Measurements from ENCODE around the gene DGKZ. TPM values are rescaled to one million over a fixed set of nuclear protein-coding genes. Genes with fewer than 3 reads are reported as not detected.
"Not testable (repeated sequence)": the region's sequence is repeated elsewhere in the genome, so short reads cannot be mapped to it uniquely, and the experiment has no call there.

Gene DGKZ
- total RNA-seq, 1 experiment from 2014 or later, result 68.9 TPM

- no CpG with 5 or more reads among the region's 10 CpGs for WGBS (ENCODE audit: extremely low coverage, insufficient read length, low lambda C conversion rate)
- H3K4me1 Mint-ChIP-seq, result peaks cover 9 to 13% of the 10 kb centered on the region in 2 experiments
Measured at GRCh38 chr11:46372086-46372485, 24.8 kb downstream of the DGKZ start.

GRCh38 chr11:46372501-46372900, 25.2 kb downstream of the DGKZ start:
- peaks cover 18 to 62% (median 56%) of the 10 kb centered on the region in 3 experiments; a peak in 6 of 7 replicates for H3K36me3 Mint-ChIP-seq (ENCODE audit: insufficient read depth in 1 of 3, low read depth in 3 of 3)
- H3K56ac ChIP-seq (ENCODE audit: insufficient read length, low read depth, low read length); H3K4ac ChIP-seq (ENCODE audit: low read depth, low read length); H2BK20ac ChIP-seq (ENCODE audit: low read depth, low read length, poor library complexity, severe bottlenecking); H3K79me2 ChIP-seq (ENCODE audit: insufficient read depth, low read length); H3K27ac ChIP-seq (ENCODE audit: insufficient read length, low read depth, low read length); H3K4me1 ChIP-seq (ENCODE audit: insufficient read depth, low read length); H4K8ac ChIP-seq (replicated peaks; ENCODE audit: insufficient read length, low read depth, low read length); H3T11ph ChIP-seq (ENCODE audit: low read length); H3K9me3 Mint-ChIP-seq; H3K23me2 ChIP-seq (ENCODE audit: insufficient read length, low read depth, low read length, poor library complexity, severe bottlenecking); H2BK15ac ChIP-seq (ENCODE audit: low read depth, low read length); H2AK5ac ChIP-seq (ENCODE audit: insufficient read length, low read length); H3K4me2 ChIP-seq (ENCODE audit: insufficient read depth, insufficient read length, low read length); H2BK120ac ChIP-seq (ENCODE audit: low read depth, low read length, poor library complexity, severe bottlenecking); H3K27me3 Mint-ChIP-seq (ENCODE audit: low read depth); H3K79me1 ChIP-seq (ENCODE audit: insufficient read depth, low read depth, low read length, poor library complexity, severe bottlenecking); H3K23ac ChIP-seq (ENCODE audit: insufficient read length, low read depth, low read length); H3K14ac ChIP-seq (ENCODE audit: insufficient read depth, low read length); H3K18ac ChIP-seq (ENCODE audit: insufficient read length, low read depth, low read length); H2BK12ac ChIP-seq (ENCODE audit: insufficient read length, low read depth, low read length); H4K5ac ChIP-seq (ENCODE audit: insufficient read length, low read depth, low read length); H3K9ac ChIP-seq (ENCODE audit: extremely low read depth, insufficient read length, low read length); H3K4me3 Mint-ChIP-seq; H4K91ac ChIP-seq (ENCODE audit: insufficient read length, low read depth, low read length); H4K20me1 ChIP-seq (ENCODE audit: control insufficient read depth, insufficient read depth, insufficient read length); H2BK5ac ChIP-seq (ENCODE audit: insufficient read length, low read length); DNase-seq; H3K9me3 ChIP-seq (ENCODE audit: control insufficient read depth, low read depth, low read length); H2AFZ ChIP-seq (ENCODE audit: low read length); H3K27me3 ChIP-seq (ENCODE audit: insufficient read depth, low read length): not testable (repeated sequence)
- peaks cover 9 to 10% of the 10 kb centered on the region in 2 experiments for H3K4me1 Mint-ChIP-seq
- H3K27ac Mint-ChIP-seq, result peak overlapping the region in 1 of 3 experiments; percentile 58; a peak in 2 of 7 replicates
- no CpG with 5 or more reads among the region's 15 CpGs for WGBS (ENCODE audit: extremely low coverage, insufficient read length, low lambda C conversion rate)

More at GRCh38 chr11:46372086-46372485, 24.8 kb downstream of the DGKZ start:
- Histone ChIP-seq H3K27me3 (ENCODE audit: insufficient read depth, low read length) (no peaks in the 10 kb centered on the region), H3K56ac (ENCODE audit: insufficient read length, low read depth, low read length) (no peak overlapping the region), H3K4me1 (ENCODE audit: insufficient read depth, low read length) (peaks cover 3% of the 10 kb centered on the region; the same call in 1 of the 2 replicates), H3K9me3 (ENCODE audit: control insufficient read depth, low read depth, low read length) (no peaks in the 10 kb centered on the region), H3K23me2 (ENCODE audit: insufficient read length, low read depth, low read length, poor library complexity, severe bottlenecking) (no peaks in the 10 kb centered on the region), H4K8ac (replicated peaks; ENCODE audit: insufficient read length, low read depth, low read length) (no peak overlapping the region), H2AFZ (ENCODE audit: low read length) (no peak overlapping the region), H3K23ac (ENCODE audit: insufficient read length, low read depth, low read length) (no peak overlapping the region), H2BK15ac (ENCODE audit: low read depth, low read length) (no peak overlapping the region), H3K14ac (ENCODE audit: insufficient read depth, low read length) (no peak overlapping the region), H2BK5ac (ENCODE audit: insufficient read length, low read length) (no peak overlapping the region), H3K79me2 (ENCODE audit: insufficient read depth, low read length) (no peaks in the 10 kb centered on the region), H3K9ac (ENCODE audit: extremely low read depth, insufficient read length, low read length) (no peak overlapping the region), H4K5ac (ENCODE audit: insufficient read length, low read depth, low read length) (no peak overlapping the region), H3K27ac (ENCODE audit: insufficient read length, low read depth, low read length) (no peak overlapping the region), H3T11ph (ENCODE audit: low read length) (no peak overlapping the region), H4K91ac (ENCODE audit: insufficient read length, low read depth, low read length) (no peak overlapping the region), H2BK120ac (ENCODE audit: low read depth, low read length, poor library complexity, severe bottlenecking) (no peak overlapping the region), H3K4ac (ENCODE audit: low read depth, low read length) (no peak overlapping the region), H3K4me2 (ENCODE audit: insufficient read depth, insufficient read length, low read length) (no peak overlapping the region), H2AK5ac (ENCODE audit: insufficient read length, low read length) (no peak overlapping the region), H4K20me1 (ENCODE audit: control insufficient read depth, insufficient read depth, insufficient read length) (no peaks in the 10 kb centered on the region), H3K18ac (ENCODE audit: insufficient read length, low read depth, low read length) (no peak overlapping the region), H2BK12ac (ENCODE audit: insufficient read length, low read depth, low read length) (no peak overlapping the region), H2BK20ac (ENCODE audit: low read depth, low read length, poor library complexity, severe bottlenecking) (no peak overlapping the region), H3K79me1 (ENCODE audit: insufficient read depth, low read depth, low read length, poor library complexity, severe bottlenecking) (no peaks in the 10 kb centered on the region)
- Mint-ChIP-seq H3K27ac (peak overlapping the region in 1 of 3 experiments; percentile 58; a peak in 2 of 7 replicates), H3K9me3 (no peaks in the 10 kb centered on the region; a peak in 1 of 5 replicates), H3K4me3 (no peak overlapping the region), H3K36me3 (ENCODE audit: insufficient read depth in 1 of 3, low read depth in 3 of 3) (peaks cover 13 to 58% (median 52%) of the 10 kb centered on the region in 3 experiments; a peak in 6 of 7 replicates), H3K27me3 (ENCODE audit: low read depth) (no peaks in the 10 kb centered on the region)
- TF ChIP-seq CTCF (conservative IDR thresholded peaks at IDR 0.05), result no peak
- no peak for DNase-seq
